Esophagus squamous epithelium (tissue), 5 donors: ENCODE data around the gene NEO1. TPM values are rescaled to one million over a fixed set of nuclear protein-coding genes. Genes with fewer than 3 reads are reported as not detected.

Experiments
- DNase-seq: peaks from one replicate; lab custom pipeline; 2025; lab: John Stamatoyannopoulos, UW
- H3K27ac ChIP-seq, 4 donors: fragments of 200-600 bp; sonication (generic); one replicate each; pipeline ENCODE4 v1.5.1; 2016 to 2019; ENCODE audit warnings: mild to moderate bottlenecking in 1 of 4
- H3K27me3 ChIP-seq, 4 donors: fragments of 200-600 bp; sonication (generic); 1 replicate in 3 of 4; 2 replicates in 1 of 4; pipeline versions ENCODE4 v1.5.1 to v1.6.0; 2017 to 2021; ENCODE audit warnings: antibody characterized with exemption in 1 of 4
- H3K36me3 ChIP-seq, 3 donors: fragments of 200-600 bp; sonication (generic); one replicate each; pipeline ENCODE4 v1.5.1; 2016 to 2019
- H3K4me1 ChIP-seq, 3 donors: fragments of 200-600 bp; sonication (generic); one replicate each; pipeline ENCODE4 v1.5.1; 2017 to 2019
- H3K4me3 ChIP-seq, 4 donors: fragments of 200-600 bp; sonication (generic); 1 replicate in 3 of 4; 2 replicates in 1 of 4; pipeline ENCODE4 v1.5.1; 2016 to 2019; ENCODE audit warnings: mild to moderate bottlenecking in 2 of 4, moderate library complexity in 1 of 4
- H3K9me3 ChIP-seq, 3 donors: fragments of 200-600 bp; sonication (generic); one replicate each; pipeline ENCODE4 v1.5.1; 2016 to 2019
- POLR2A ChIP-seq, 4 donors: fragments of 450-650 bp; IDR thresholded peaks; one replicate each; pipeline ENCODE4 v1.6.1; 2017; ENCODE audit warnings: antibody characterized with exemption in 4 of 4, mild to moderate bottlenecking in 4 of 4, moderate library complexity in 3 of 4
- WGBS, 2 donors: methylation state at CpG; one replicate each; pipeline ENCODE4 v1.1.5; 2018; 5-methylcytosine and 5-hydroxymethylcytosine counted together
- intact Hi-C: fragments of 100-400 bp; cut with DNase I; formaldehyde crosslinking; loops from one replicate; pipeline ENCODE4 v1.15.0; 2022
- total RNA-seq, 4 donors: library from RNA; depleted of rRNA; stranded (reverse); fragments of >200 nt; gene quantifications; one replicate each; pipeline ENCODE4 v1.1.0, GENCODE V29; 2016
- TF ChIP-seq, protein P1 (sequence below), 6 experiments: fragments of 450-650 bp in 4 of 6; fragments of 200-600 bp in 2 of 6; sonication (generic) in 2 of 6; IDR thresholded peaks; one replicate each; pipeline ENCODE4 v1.5.1; 2016 to 2019; ENCODE audit warnings: antibody characterized with exemption in 6 of 6, mild to moderate bottlenecking in 4 of 6, moderate library complexity in 4 of 6
- donor health status: DM: yes; HTN: yes; CAD: no.

Gene NEO1
- total RNA-seq, 4 donors from 2014 or later, result 9.2 to 32.0 (median 15.0) TPM

- no peaks in the 10 kb centered on the region for H3K27me3 ChIP-seq
- H3K4me3 ChIP-seq, result no peak overlapping the region
- intact Hi-C loops, result no loop called here
- H3K9me3 ChIP-seq, result no peaks in the 10 kb centered on the region
- no peak for TF ChIP-seq POLR2A (IDR thresholded peaks at IDR 0.05)
- TF ChIP-seq, protein P1, sequence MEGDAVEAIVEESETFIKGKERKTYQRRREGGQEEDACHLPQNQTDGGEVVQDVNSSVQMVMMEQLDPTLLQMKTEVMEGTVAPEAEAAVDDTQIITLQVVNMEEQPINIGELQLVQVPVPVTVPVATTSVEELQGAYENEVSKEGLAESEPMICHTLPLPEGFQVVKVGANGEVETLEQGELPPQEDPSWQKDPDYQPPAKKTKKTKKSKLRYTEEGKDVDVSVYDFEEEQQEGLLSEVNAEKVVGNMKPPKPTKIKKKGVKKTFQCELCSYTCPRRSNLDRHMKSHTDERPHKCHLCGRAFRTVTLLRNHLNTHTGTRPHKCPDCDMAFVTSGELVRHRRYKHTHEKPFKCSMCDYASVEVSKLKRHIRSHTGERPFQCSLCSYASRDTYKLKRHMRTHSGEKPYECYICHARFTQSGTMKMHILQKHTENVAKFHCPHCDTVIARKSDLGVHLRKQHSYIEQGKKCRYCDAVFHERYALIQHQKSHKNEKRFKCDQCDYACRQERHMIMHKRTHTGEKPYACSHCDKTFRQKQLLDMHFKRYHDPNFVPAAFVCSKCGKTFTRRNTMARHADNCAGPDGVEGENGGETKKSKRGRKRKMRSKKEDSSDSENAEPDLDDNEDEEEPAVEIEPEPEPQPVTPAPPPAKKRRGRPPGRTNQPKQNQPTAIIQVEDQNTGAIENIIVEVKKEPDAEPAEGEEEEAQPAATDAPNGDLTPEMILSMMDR (IDR thresholded peaks at IDR 0.05), result no peak
- peaks cover 4 to 37% (median 18%) of the 10 kb centered on the region in 3 donors for H3K4me1 ChIP-seq
- H3K36me3 ChIP-seq, result no peaks in the 10 kb centered on the region
- no peak for DNase-seq
- no peak overlapping the region for H3K27ac ChIP-seq
- 44 to 59% methylated on average over 2 of the region's 2 CpGs for WGBS, 2 donors
Measured at GRCh38 chr15:73078722-73079121, 26.5 kb downstream of the NEO1 start.

DNA sequence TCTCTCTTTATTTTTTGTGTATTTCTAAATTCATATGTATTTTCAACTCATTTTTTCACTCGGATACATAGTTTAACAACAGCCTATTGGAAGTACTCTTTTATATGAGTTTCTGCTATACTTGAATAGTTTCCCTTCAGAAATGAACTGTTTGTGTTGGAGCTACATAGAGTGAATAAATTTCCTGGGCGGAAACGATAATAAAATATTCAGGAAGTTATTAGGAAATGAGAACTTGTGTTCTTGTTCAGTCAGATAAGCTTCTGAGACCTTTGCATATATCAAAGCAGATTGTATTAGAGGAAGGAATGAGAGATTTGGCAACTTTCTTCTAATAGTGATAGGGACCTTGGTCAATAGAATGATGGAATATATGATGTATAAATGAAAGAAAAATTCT is 27.3 kb downstream of the NEO1 start:
- Histone ChIP-seq H3K27ac (no peak overlapping the region), H3K4me3 (no peak overlapping the region), H3K27me3 (no peaks in the 10 kb centered on the region), H3K9me3 (no peaks in the 10 kb centered on the region), H3K36me3 (no peaks in the 10 kb centered on the region), H3K4me1 (peaks cover 4 to 29% (median 18%) of the 10 kb centered on the region in 3 donors)
- 59 to 62% methylated on average over 3 of the region's 3 CpGs for WGBS, 2 donors
- intact Hi-C loops, result no loop called here
- no peak for TF ChIP-seq POLR2A (IDR thresholded peaks at IDR 0.05)
- TF ChIP-seq, protein P1 (IDR thresholded peaks at IDR 0.05), result no peak
- no peak for DNase-seq

- H3K27me3 ChIP-seq, result peaks cover 0 to 5% (median 0%) of the 10 kb centered on the region in 4 donors
- H3K4me1 ChIP-seq, result peaks cover 4 to 13% (median 7%) of the 10 kb centered on the region in 3 donors
- no peak for DNase-seq
- H3K4me3 ChIP-seq, result no peak overlapping the region
- no peaks in the 10 kb centered on the region for H3K36me3 ChIP-seq
- intact Hi-C loops, result loop anchor here (5.0 to 10.0 kb wide), 2 partner anchors 294 to 367 kb away; no protein-coding TSS in a partner anchor
- no peak overlapping the region for H3K27ac ChIP-seq
- no peak for TF ChIP-seq POLR2A (IDR thresholded peaks at IDR 0.05)
- TF ChIP-seq, protein P1 (IDR thresholded peaks at IDR 0.05), result peak; percentile 41 to 79 (median 62)
- H3K9me3 ChIP-seq, result no peaks in the 10 kb centered on the region
- WGBS, 2 donors, result 36 to 48% methylated on average over 3 of the region's 3 CpGs
Measured at GRCh38 chr15:73081321-73081958, 29.2 kb downstream of the NEO1 start.

DNA sequence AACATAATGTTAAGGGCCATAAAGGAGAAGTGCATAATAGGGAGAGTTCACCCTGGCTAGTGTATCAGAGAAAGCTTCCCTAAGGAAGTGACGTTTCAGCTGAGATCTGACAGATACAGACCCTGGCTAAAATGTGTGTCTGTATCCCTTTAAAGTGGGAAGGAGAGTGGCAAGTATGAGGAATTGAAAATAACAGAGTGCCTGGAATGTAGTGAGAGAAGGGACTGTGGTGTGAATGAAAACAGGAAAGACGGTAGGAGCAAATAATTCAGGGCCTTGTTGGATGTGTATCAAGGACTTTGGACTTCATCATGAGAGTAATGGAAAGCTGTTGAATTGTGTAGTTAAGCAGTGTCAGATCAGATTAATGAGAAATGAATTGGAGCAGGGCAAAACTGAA is 30.5 kb downstream of the NEO1 start:
- intact Hi-C loops, result loop anchor here (5.0 to 10.0 kb wide), 2 partner anchors 296 to 368 kb away; no protein-coding TSS in a partner anchor
- no peak for DNase-seq
- WGBS, 2 donors, result 50 to 54% methylated on average over 2 of the region's 2 CpGs

GRCh38 chr15:73087098-73087497 is 34.8 kb downstream of the NEO1 start:
- TF ChIP-seq, protein P1 (IDR thresholded peaks at IDR 0.05), result no peak
- no peak for TF ChIP-seq POLR2A (IDR thresholded peaks at IDR 0.05)
- H3K27ac ChIP-seq, result no peak overlapping the region
- H3K9me3 ChIP-seq, result no peaks in the 10 kb centered on the region
- intact Hi-C loops, result loop anchor here (10.0 kb wide), 1 partner anchor 372 kb away; no protein-coding TSS in a partner anchor
- DNase-seq, result no peak
- H3K36me3 ChIP-seq, result no peaks in the 10 kb centered on the region
- H3K4me3 ChIP-seq, result no peak overlapping the region
- H3K4me1 ChIP-seq, result no peaks in the 10 kb centered on the region
- H3K27me3 ChIP-seq, result peaks cover 0 to 9% (median 0%) of the 10 kb centered on the region in 4 donors

More for the DNA sequence above, 30.5 kb downstream of the NEO1 start:
- H3K4me3 ChIP-seq, result no peak overlapping the region
- no peaks in the 10 kb centered on the region for H3K36me3 ChIP-seq
- TF ChIP-seq POLR2A (IDR thresholded peaks at IDR 0.05), result no peak
- TF ChIP-seq, protein P1 (IDR thresholded peaks at IDR 0.05), result no peak
- peaks cover 4 to 13% (median 7%) of the 10 kb centered on the region in 3 donors for H3K4me1 ChIP-seq
- H3K27me3 ChIP-seq, result peaks cover 0 to 5% (median 0%) of the 10 kb centered on the region in 4 donors
- H3K27ac ChIP-seq, result no peak overlapping the region
- no peaks in the 10 kb centered on the region for H3K9me3 ChIP-seq
